A549 treated with AZD9567 at 1 μM for 4 hours (cell line): ENCODE results near the gene VTA1. TPM values are rescaled to one million over a fixed set of nuclear protein-coding genes. Genes with fewer than 3 reads are reported as not detected.

Source experiments
- total RNA-seq: library from RNA; stranded (reverse); fragments of 200-300 nt; extraction: Qiagen RNA extraction; gene quantifications from 5 replicates; pipeline ENCODE4 v1.2.3, GENCODE V29; 2022; ENCODE audit not compliant: insufficient read depth

Gene VTA1
- total RNA-seq = 42.4 to 56.3 TPM (median 47.5 TPM) in 5 replicates

DNA sequence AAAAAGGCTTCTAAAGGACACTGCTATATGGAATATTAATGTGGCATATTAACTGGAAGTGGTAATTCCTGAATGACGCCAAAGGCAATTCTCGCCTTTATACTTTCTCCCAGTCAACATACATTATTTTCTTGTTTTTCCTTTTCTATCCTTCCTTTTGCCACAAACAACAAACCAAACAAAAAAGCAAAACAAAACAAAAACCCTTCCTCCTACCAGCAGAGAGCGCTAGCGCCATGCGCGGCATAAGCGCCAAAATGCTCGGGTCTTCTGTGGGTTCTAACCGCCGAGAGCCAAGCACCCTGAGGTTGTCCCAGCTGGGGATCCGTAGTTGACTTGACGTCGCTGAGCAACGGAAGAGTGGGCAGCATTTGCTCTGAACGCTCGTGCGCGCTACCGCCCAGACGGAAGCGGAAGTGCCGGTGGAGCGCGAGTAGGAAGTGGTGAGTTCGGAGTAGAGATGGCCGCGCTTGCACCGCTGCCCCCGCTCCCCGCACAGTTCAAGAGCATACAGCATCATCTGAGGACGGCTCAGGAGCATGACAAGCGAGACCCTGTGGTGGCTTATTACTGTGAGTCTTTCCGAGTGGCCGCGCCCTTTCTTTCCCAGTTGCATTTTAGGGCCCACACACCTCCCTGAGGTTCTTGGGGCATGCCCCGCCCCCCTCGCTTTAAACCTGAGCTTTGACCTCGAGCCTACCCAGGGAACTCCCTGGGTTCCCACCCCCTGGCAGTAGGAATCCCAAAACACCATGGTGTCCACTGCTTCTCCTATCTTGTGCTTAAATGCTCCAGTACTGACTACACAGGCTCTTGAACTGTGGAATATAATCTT lies at the start of gene VTA1, which contains the start of gene NMBR:
TSS of gene VTA1 (plus strand) at position 436 of the 835 bp plus-strand sequence. CDS start at position 461, 25 bp downstream.
TSS of gene NMBR (minus strand) at position 295 of the 835 bp plus-strand sequence. CDS start 58,464 bp downstream, outside the sequence.

DNA sequence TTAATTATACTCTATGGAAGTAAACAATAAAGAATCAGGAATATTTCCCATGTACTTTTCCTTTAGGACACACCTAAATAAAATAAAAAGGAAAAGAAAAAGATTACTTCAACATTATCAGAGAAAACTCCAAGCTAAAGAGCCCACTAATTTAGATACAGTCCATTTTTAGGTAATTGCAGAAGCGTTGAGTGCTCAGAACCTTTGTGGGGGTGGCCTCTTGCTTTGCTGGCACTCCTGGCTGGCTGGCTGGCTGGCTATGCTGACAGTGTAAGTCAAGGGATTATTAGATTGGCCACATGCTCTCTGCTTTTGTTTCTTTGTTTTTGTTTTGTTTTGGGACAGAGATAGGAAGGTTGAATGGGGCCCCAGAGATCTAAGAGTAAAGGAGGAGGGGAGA lies 14.4 kb upstream of the VTA1 start, which contains the start of gene GJE1:
TSS of gene GJE1 (plus strand) at position 301 of the 400 bp plus-strand sequence. CDS start 234 bp downstream, outside the sequence.

Other genes starting within 250 kb of the VTA1 start
- not detected in 5 replicates for gene GJE1, start 14.3 kb upstream of the VTA1 start, total RNA-seq
- not detected in 5 replicates for gene NMBR, start 141 bp upstream of the VTA1 start, total RNA-seq
- gene ADGRG6, start 154.7 kb downstream of the VTA1 start, total RNA-seq = 41.4 to 64.8 TPM (median 61.6 TPM) in 5 replicates